Spleen (tissue), 7 donors: ENCODE results near the gene TCF20.

Experiments
- CTCF ChIP-seq, 11 experiments: fragments of 200-600 bp in 7 of 11; fragments of 450-650 bp in 4 of 11; sonication (generic) in 4 of 11; IDR thresholded peaks in 8 of 11; conservative IDR thresholded peaks in 3 of 11; 1 replicate in 7 of 11; 2 replicates in 4 of 11; pipeline versions ENCODE4 v1.4.0 to v1.8.0; 2016 to 2021; ENCODE audit warnings: antibody characterized with exemption in 11 of 11, inconsistent platforms in 4 of 11, mild to moderate bottlenecking in 1 of 11
- POLR2A ChIP-seq, 3 donors: fragments of 450-650 bp; IDR thresholded peaks; one replicate each; pipeline ENCODE4 v1.5.1; 2017; ENCODE audit warnings: antibody characterized with exemption in 3 of 3, mild to moderate bottlenecking in 1 of 3
- POLR2AphosphoS5 ChIP-seq, 3 donors: sonication (generic); formaldehyde crosslinking; IDR thresholded peaks; one replicate each; pipeline ENCODE4 v1.5.1; 2017; ENCODE audit warnings: antibody characterized with exemption in 3 of 3
- donor health status: DM: no; HTN: no; CAD: no; lungs with moderate emphysema.
- donor health status: DM: no; HTN: no; CAD: no.
- donor health status: DM: no; HTN: no; CAD: no.

- TF ChIP-seq CTCF (IDR thresholded peaks at IDR 0.05 in 8 of 11, conservative IDR thresholded peaks at IDR 0.05 in 3 of 11) (peak in 7 of 11 experiments; percentile 30 to 52 (median 41)), POLR2A (IDR thresholded peaks at IDR 0.05) (no peak), POLR2AphosphoS5 (IDR thresholded peaks at IDR 0.05) (no peak)
Measured at GRCh38 chr22:42313804-42314581, 43.5 kb upstream of the TCF20 start.
